GM12891 (cell line): ENCODE measurements around the gene SMIM31.

Experiments used
- POLR2A ChIP-seq: IDR thresholded peaks from 2 replicates; pipeline ENCODE4 v1.6.1; 2011; ENCODE audit warnings: low read depth, low read length, control low read depth
- POLR2AphosphoS5 ChIP-seq: IDR thresholded peaks from 2 replicates; pipeline ENCODE4 v1.6.1; 2011; ENCODE audit warnings: low read depth, low read length, control low read depth
- SPI1 ChIP-seq: IDR thresholded peaks from 2 replicates; pipeline ENCODE4 v1.6.1; 2011; ENCODE audit warnings: low read depth, low read length, control low read depth
- TAF1 ChIP-seq: IDR thresholded peaks from 2 replicates; pipeline ENCODE4 v1.6.1; 2011; ENCODE audit warnings: low read depth, low read length, control low read depth

DNA sequence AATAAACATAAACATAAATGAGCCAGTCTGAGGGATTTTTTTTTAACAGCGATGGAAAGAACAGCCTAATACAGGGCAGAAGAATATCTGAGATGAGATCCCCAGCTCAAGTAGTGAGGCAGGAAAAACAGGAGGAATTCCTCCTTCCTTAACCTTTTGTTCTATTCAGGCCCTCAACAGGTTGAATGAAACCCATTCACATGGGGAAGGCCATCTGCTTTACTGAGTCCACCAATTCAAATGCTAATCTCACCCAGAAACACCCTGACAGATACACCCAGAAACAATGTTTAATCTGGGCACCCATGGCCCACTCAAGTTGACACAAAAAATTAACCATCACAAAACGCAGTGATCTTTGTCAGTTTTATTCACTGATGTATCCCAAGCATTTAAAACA lies 45.5 kb downstream of the SMIM31 start:
- no peak for TF ChIP-seq POLR2AphosphoS5
- no peak for TF ChIP-seq POLR2A
- TF ChIP-seq TAF1: no peak
- no peak for TF ChIP-seq SPI1
